ENCODE results near the gene GRK4.

- TF ChIP-seq, protein P1, sequence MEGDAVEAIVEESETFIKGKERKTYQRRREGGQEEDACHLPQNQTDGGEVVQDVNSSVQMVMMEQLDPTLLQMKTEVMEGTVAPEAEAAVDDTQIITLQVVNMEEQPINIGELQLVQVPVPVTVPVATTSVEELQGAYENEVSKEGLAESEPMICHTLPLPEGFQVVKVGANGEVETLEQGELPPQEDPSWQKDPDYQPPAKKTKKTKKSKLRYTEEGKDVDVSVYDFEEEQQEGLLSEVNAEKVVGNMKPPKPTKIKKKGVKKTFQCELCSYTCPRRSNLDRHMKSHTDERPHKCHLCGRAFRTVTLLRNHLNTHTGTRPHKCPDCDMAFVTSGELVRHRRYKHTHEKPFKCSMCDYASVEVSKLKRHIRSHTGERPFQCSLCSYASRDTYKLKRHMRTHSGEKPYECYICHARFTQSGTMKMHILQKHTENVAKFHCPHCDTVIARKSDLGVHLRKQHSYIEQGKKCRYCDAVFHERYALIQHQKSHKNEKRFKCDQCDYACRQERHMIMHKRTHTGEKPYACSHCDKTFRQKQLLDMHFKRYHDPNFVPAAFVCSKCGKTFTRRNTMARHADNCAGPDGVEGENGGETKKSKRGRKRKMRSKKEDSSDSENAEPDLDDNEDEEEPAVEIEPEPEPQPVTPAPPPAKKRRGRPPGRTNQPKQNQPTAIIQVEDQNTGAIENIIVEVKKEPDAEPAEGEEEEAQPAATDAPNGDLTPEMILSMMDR (IDR thresholded peaks at IDR 0.05; ENCODE audit: insufficient read depth, low read depth, low read length) = no peak
- no peak for TF ChIP-seq EZH2 (IDR thresholded peaks at IDR 0.05; ENCODE audit: insufficient read depth, low read length)
Observed at GRCh38 chr4:2915789-2916188, 47.6 kb upstream of the GRK4 start.
